Nephron (organoid): ENCODE results near the gene ADAP1.

ENCODE experiments used
- H3K27ac Mint-ChIP-seq, 3 experiments: 2 replicates each; pipeline ENCODE4 v1.8.0; 2020; ENCODE audit warnings: mixed read lengths in 3 of 3, mild to moderate bottlenecking in 2 of 3, moderate library complexity in 1 of 3
- H3K27me3 Mint-ChIP-seq: 2 replicates; pipeline ENCODE4 v1.8.0; 2021; ENCODE audit warnings: low read depth, mild to moderate bottlenecking, moderate library complexity, mixed read lengths
- H3K36me3 Mint-ChIP-seq: 2 replicates; pipeline ENCODE4 v1.8.0; 2020; ENCODE audit warnings: low read depth, mixed read lengths
- H3K4me1 Mint-ChIP-seq: 2 replicates; pipeline ENCODE4 v1.8.0; 2020; ENCODE audit warnings: mixed read lengths
- H3K4me3 Mint-ChIP-seq, 3 experiments: 2 replicates each; pipeline ENCODE4 v1.8.0; 2020; ENCODE audit warnings: mild to moderate bottlenecking in 3 of 3, mixed read lengths in 3 of 3, moderate library complexity in 2 of 3
- H3K9me3 Mint-ChIP-seq: 2 replicates; pipeline ENCODE4 v1.8.0; 2020; ENCODE audit warnings: mixed read lengths
- TF ChIP-seq, protein P1 (sequence below), 3 experiments: fragments of 200-600 bp; sonication (generic); IDR thresholded peaks; one replicate each; pipeline ENCODE4 v1.5.0; 2021; ENCODE audit warnings: antibody characterized with exemption in 3 of 3; ENCODE audit not compliant: unreplicated experiment in 3 of 3

Gene ADAP1

GRCh38 chr7:921581-922333, 32.7 kb downstream of the ADAP1 start:
- Mint-ChIP-seq H3K36me3 (no peaks in the 10 kb centered on the region), H3K27ac (no peak overlapping the region), H3K27me3 (peaks cover 7% of the 10 kb centered on the region), H3K4me1 (peaks cover 4% of the 10 kb centered on the region), H3K4me3 (no peak overlapping the region), H3K9me3 (no peaks in the 10 kb centered on the region)
- TF ChIP-seq, protein P1, sequence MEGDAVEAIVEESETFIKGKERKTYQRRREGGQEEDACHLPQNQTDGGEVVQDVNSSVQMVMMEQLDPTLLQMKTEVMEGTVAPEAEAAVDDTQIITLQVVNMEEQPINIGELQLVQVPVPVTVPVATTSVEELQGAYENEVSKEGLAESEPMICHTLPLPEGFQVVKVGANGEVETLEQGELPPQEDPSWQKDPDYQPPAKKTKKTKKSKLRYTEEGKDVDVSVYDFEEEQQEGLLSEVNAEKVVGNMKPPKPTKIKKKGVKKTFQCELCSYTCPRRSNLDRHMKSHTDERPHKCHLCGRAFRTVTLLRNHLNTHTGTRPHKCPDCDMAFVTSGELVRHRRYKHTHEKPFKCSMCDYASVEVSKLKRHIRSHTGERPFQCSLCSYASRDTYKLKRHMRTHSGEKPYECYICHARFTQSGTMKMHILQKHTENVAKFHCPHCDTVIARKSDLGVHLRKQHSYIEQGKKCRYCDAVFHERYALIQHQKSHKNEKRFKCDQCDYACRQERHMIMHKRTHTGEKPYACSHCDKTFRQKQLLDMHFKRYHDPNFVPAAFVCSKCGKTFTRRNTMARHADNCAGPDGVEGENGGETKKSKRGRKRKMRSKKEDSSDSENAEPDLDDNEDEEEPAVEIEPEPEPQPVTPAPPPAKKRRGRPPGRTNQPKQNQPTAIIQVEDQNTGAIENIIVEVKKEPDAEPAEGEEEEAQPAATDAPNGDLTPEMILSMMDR (IDR thresholded peaks at IDR 0.05; ENCODE audit: unreplicated experiment in 3 of 3), result no peak

GRCh38 chr7:921071-921461, 33.4 kb downstream of the ADAP1 start:
- TF ChIP-seq, protein P1 (IDR thresholded peaks at IDR 0.05; ENCODE audit: unreplicated experiment in 3 of 3), result no peak
- H3K9me3 Mint-ChIP-seq, result no peaks in the 10 kb centered on the region
- peaks cover 13% of the 10 kb centered on the region for H3K27me3 Mint-ChIP-seq
- peaks cover 10% of the 10 kb centered on the region for H3K4me1 Mint-ChIP-seq
- no peaks in the 10 kb centered on the region for H3K36me3 Mint-ChIP-seq
- no peak overlapping the region for H3K4me3 Mint-ChIP-seq
- no peak overlapping the region for H3K27ac Mint-ChIP-seq

GRCh38 chr7:920351-921070, 34.0 kb downstream of the ADAP1 start:
- Mint-ChIP-seq H3K4me3 (no peak overlapping the region), H3K27me3 (peaks cover 13% of the 10 kb centered on the region), H3K4me1 (peaks cover 13% of the 10 kb centered on the region), H3K9me3 (no peaks in the 10 kb centered on the region), H3K27ac (no peak overlapping the region), H3K36me3 (no peaks in the 10 kb centered on the region)
- TF ChIP-seq, protein P1 (IDR thresholded peaks at IDR 0.05; ENCODE audit: unreplicated experiment in 3 of 3), result no peak

GRCh38 chr7:919924-920341, 34.5 kb downstream of the ADAP1 start:
- no peaks in the 10 kb centered on the region for H3K9me3 Mint-ChIP-seq
- TF ChIP-seq, protein P1 (IDR thresholded peaks at IDR 0.05; ENCODE audit: unreplicated experiment in 3 of 3), result no peak
- peaks cover 13% of the 10 kb centered on the region for H3K4me1 Mint-ChIP-seq
- H3K27ac Mint-ChIP-seq, result no peak overlapping the region
- peaks cover 13% of the 10 kb centered on the region for H3K27me3 Mint-ChIP-seq
- H3K4me3 Mint-ChIP-seq, result no peak overlapping the region
- no peaks in the 10 kb centered on the region for H3K36me3 Mint-ChIP-seq

- Mint-ChIP-seq H3K36me3 (no peaks in the 10 kb centered on the region), H3K27me3 (peaks cover 13% of the 10 kb centered on the region), H3K27ac (peak overlapping the region in 1 of 3 experiments; percentile 6), H3K4me3 (no peak overlapping the region), H3K4me1 (peaks cover 13% of the 10 kb centered on the region), H3K9me3 (no peaks in the 10 kb centered on the region)
- TF ChIP-seq, protein P1 (IDR thresholded peaks at IDR 0.05; ENCODE audit: unreplicated experiment in 3 of 3), result no peak
These were observed 35.4 kb downstream of the ADAP1 start for GRCh38 chr7:919114-919442.
